GM18868 (cell line): ENCODE results near the gene BRICD5.

ENCODE experiments used
- ATAC-seq: cut with Tn5 transposase; IDR thresholded peaks from one replicate; pipeline ENCODE4 v1.9.1; 2021; ENCODE audit warnings: mild to moderate bottlenecking, moderate library complexity; ENCODE audit not compliant: unreplicated experiment

BRICD5 gene

GRCh38 chr16:2166263-2167067 is 44.2 kb downstream of the BRICD5 start:
- ATAC-seq, result no peak

GRCh38 chr16:2165861-2166260 is 44.8 kb downstream of the BRICD5 start:
- no peak for ATAC-seq

GRCh38 chr16:2163211-2163881 is 47.3 kb downstream of the BRICD5 start:
- ATAC-seq, result no peak

- no peak for ATAC-seq
These were observed 48.0 kb downstream of the BRICD5 start for GRCh38 chr16:2162676-2163118.

- no peak for ATAC-seq
These were observed 48.8 kb downstream of the BRICD5 start for GRCh38 chr16:2161911-2162310.

GRCh38 chr16:2160915-2161551 is 49.6 kb downstream of the BRICD5 start:
- ATAC-seq, result no peak
